ENCODE results near the gene ARL6.

GRCh38 chr3:97736928-97737327 lies 27.6 kb upstream of the ARL6 start:
- TF ChIP-seq CTCF (IDR thresholded peaks at IDR 0.05) (no peak), POLR2AphosphoS5 (IDR thresholded peaks at IDR 0.05; ENCODE audit: low read depth, low read length) (no peak), TCF7L2 (IDR thresholded peaks at IDR 0.05; ENCODE audit: low read depth, low read length) (no peak), SIN3A (IDR thresholded peaks at IDR 0.05; ENCODE audit: borderline replicate concordance, insufficient read depth, low read depth, low read length) (no peak)
